Activated CD4-positive, CD25-positive, alpha-beta regulatory T cell treated with anti-CD3 and anti-CD28 coated beads, Interleukin-2, amount 50 U/mL, for 72 hours (primary cell): ENCODE measurements around the gene UBAC2.
A peak's percentile ranks its signal among the peaks of the same experiment; 100 is the strongest.

Source experiments
- DNase-seq: peaks from one replicate; pipeline ENCODE4 v3.0.0; 2021

UBAC2 gene

GRCh38 chr13:99273128-99273527 lies 72.5 kb downstream of the UBAC2 start:
- DNase-seq, result no peak

DNA sequence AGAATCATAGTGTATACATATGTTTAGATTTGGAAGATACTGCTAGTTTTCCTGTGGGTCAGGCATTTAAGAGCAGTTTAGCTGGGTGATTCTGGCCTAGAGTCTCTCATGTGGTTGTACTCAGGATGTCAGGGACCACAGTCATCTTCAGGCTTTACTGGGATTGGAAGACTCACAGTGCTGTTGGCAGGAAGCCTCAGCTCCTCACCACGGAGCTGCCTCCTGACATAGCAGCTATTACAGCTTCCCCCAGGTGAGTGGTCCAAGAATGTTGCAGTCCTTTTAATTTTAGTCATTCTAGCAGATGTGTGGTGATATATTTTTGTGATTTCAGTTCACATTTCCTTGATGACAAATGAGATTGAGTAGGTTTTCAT lies 74.4 kb downstream of the UBAC2 start:
- no peak for DNase-seq

GRCh38 chr13:99276706-99277105 lies 76.1 kb downstream of the UBAC2 start:
- no peak for DNase-seq

- DNase-seq, result no peak
Observed at GRCh38 chr13:99277629-99278028, 77.0 kb downstream of the UBAC2 start.

- no peak for DNase-seq
Observed at GRCh38 chr13:99278200-99278599, 77.5 kb downstream of the UBAC2 start.

DNA sequence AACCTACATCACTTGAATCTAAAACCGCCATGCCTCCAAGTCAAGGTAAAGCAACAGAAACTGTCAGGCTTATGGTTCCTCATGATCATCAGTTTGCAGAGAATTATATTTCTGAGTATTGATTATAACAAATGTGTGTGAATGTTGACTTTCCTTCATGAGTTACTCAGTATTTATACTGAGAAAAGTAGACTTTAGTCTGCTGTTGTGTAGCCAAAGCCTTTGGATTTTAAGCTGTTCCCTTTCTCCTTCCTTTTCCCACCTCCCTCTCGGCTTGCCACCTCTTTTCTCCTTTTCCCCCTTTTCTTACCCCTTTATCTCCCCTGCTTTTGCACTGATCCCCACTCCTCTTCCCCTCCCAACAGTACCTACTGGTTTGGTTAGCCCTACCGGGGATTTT lies 78.2 kb downstream of the UBAC2 start:
- DNase-seq, result no peak

- no peak for DNase-seq
Observed at GRCh38 chr13:99279637-99280036, 79.0 kb downstream of the UBAC2 start.

GRCh38 chr13:99280166-99280565 lies 79.5 kb downstream of the UBAC2 start:
- DNase-seq, result no peak

DNA sequence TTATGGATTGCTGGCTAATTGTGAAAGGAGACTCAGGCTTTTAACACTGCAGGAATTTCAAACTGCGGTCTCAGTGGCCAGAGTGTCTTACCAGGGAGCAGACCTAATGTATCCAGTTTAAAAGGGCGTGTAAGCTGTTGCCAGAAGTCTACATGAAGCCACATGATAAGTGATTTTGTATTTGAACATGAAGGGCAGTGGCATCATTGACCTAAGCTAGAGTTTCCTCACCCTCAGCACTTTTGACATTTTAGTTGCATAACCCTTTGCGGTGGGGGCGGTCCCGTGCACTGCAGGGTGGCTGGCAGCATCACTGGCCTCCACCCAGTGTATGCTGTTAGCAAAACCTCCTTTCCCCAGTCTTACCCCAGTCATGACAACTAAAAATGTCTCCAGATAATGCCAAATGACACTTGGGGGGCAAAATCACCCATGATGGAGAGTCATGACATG lies 81.2 kb downstream of the UBAC2 start:
- peak; percentile 70 for DNase-seq

- DNase-seq, result no peak
Observed at GRCh38 chr13:99282264-99283231, 81.9 kb downstream of the UBAC2 start.

- DNase-seq, result no peak
Observed at GRCh38 chr13:99285432-99286182, 85.0 kb downstream of the UBAC2 start.

DNA sequence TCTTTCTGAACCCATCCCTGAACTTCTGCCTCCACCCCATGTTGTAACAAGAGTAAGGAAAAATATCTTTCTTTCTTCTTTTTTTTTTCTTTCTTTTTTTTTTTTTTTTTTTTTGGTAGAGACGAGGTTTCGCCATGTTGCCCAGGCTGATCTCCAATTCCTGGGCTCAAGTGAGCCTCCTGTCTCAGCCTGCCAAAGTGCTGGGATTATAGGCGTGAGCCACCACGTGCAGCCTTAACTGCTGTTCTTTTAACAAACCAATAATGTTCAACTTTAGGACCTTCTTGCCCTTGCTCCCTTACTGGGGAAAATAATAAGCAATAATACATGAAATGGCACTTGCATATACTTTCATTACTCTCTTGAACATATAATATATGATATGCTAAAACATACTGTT lies 86.9 kb downstream of the UBAC2 start:
- DNase-seq, result no peak

DNA sequence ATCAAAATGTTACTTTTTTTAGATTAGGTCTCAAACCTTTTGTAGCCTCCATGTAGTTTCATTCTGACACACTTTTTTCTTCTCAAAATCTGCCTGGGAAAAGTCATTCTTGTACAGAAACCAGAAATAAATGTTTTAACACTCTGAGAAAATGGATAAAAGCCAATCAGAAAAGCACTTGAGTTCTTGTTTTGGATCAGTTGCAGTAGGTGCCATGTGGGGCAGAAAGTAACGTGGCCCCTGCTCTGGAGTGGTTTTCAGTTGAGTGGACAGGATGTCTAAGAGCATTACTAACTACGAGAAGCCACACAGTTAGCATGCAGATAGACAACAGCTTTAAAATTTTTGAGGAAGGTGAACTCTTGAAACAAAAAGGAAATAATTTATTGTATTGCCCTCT lies 87.4 kb downstream of the UBAC2 start:
- no peak for DNase-seq

GRCh38 chr13:99289271-99289670 lies 88.6 kb downstream of the UBAC2 start:
- no peak for DNase-seq

DNA sequence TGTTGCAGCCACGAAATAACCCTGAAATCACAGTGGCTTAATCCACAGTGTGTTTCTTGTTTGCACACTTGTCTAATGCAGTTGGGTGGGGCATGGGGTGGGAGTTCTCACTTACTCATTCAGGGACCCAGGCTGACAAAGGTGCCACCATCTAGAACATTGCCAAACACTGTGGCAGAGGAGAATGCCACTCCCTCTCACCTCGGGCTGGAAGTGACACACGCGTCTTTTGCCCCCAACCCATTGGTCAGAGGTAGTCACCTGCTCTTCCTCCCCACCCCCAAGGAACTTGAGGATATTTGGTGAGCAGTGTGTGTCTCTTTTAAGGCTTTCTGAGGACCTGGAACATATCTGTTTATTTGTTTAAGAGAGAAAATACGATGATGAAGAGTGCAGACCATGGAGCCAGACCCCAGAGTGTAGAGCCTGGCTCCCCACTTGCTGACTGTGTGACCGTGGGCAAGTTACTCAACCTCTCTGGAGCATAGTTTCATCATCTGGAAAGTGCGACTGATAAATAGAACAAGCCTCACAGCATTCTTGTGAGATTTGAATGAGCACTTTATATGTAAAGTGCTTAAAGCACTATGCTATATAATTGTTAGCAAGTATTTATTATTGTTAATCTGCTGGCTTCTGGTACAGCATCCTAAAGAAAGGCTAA lies 89.2 kb downstream of the UBAC2 start:
- no peak for DNase-seq

DNA sequence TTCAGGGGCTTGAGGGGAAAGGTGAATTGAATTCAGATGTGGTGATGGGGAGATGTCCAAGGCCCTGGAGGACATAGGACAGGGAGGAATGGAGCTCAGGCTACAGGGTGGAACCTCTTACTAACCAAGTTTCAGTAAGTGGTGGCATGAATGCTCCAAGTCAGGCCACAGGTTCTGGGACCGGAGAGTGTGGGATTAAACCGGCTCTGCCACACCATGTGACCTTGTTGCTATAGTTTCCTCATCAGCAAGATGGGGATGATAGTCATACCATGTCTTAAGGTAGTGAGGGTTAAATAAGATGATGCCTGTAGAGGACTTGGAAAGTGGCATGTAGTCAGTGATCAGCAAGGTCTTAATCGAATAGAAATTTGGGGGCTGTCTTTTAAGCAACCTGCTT lies 90.2 kb downstream of the UBAC2 start:
- no peak for DNase-seq

DNA sequence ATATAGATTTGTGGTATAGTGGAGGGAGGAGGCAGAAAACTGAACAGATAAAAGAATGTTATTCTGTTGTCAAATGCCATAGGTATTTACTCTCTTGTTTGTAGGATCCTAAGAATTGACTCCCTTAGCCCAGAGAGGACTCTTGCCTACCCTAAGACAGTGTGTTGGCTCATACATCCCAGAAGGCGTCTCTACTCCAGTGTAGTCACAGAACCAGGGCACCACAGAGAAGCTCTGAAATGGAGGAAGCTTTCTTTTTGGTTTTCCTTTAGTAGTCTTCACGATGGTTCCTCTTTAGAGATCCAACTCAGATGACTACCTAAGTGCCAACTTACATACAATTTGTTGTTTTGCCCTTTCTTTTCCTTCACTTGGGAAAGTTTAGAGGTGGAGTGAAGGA lies 92.5 kb downstream of the UBAC2 start:
- no peak for DNase-seq

DNA sequence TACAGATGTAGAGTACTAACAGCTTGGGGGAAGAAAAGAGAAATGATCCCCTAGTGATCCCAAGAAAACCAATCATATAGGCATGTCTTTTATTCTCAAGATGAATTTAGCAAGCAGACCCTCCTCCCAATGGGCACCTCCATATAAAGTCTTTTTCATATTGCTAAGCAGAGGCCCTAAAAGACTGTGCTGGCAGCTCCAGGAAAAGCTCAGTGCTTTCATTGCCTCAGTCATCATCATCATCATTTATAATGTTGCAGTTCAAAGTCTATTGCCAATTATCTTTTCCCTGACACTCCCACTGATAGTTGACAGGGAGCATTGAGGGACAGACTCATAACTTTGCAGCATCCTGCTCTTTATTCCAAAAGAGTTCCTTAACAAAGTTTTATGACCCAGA lies 93.5 kb downstream of the UBAC2 start:
- DNase-seq, result no peak

GRCh38 chr13:99294958-99295357 lies 94.3 kb downstream of the UBAC2 start:
- DNase-seq, result no peak

- DNase-seq, result no peak
Observed at GRCh38 chr13:99295488-99296252, 95.0 kb downstream of the UBAC2 start.

DNA sequence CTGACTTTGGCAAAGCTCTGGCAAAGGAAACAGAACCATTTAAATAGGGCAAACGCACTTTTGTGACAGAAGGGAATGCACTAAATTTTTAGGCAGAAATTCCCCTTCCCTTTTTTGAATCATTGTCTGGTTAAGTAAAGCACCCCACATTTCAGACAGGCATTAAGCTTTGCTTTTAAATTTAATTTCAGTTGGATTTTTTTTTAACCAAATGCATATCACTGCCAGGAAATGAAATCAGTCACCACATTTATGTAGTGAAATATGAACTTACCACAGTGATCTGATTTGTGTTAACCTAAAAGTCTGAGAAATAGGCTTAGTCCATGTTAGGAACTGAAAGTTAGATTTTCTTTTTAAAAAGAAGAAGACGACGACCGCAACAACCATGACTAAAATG lies 95.7 kb downstream of the UBAC2 start:
- DNase-seq, result no peak

DNA sequence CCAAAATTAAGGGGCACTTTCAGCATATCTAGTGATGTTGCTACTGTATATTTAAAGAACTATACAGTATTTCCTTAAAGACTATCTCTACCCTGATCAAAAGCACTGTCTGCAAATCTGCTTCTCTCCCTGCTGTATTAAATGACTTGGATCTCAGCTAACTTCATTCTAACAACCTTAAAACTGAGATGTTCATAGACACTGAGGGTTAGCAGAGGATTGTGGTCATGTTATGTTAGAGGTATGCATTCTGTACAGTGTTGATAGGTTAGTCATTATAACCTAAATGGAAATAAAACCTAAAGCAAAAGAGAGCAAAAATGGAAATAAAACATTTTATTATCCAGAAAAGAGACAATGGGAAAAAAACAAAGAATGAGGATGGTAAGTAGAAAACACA lies 96.7 kb downstream of the UBAC2 start:
- DNase-seq, result no peak

DNA sequence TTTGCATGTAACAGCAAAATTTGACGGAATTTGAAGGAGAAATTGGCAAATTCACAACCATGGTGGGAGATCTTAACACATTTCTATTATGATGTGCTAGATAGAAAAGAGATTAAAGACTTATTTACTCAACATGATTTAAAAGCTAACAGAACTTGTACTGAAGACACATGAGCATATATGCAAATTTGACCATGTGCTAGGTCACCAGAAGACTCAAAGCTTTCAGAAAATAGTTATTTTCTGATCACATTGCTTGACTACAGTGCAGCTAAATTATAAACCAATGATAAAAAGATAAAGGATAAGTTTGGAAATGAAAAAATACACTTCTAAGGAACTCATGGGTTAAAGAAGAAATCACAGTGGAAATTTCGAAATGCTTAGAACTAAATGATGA lies 97.4 kb downstream of the UBAC2 start:
- no peak for DNase-seq
